GM21447 (cell line): ENCODE data around the gene ZNF469.

ENCODE experiments used
- ATAC-seq: cut with Tn5 transposase; IDR thresholded peaks from one replicate; pipeline ENCODE4 v1.9.1; 2021; ENCODE audit not compliant: unreplicated experiment

The ZNF469 gene

GRCh38 chr16:88421871-88422433, 39.2 kb downstream of the ZNF469 start:
- no peak for ATAC-seq

GRCh38 chr16:88422733-88423447, 40.1 kb downstream of the ZNF469 start:
- ATAC-seq: no peak

GRCh38 chr16:88423448-88423850, 40.7 kb downstream of the ZNF469 start:
- no peak for ATAC-seq

- ATAC-seq: no peak
Observed at GRCh38 chr16:88424587-88425235, 42.0 kb downstream of the ZNF469 start.

GRCh38 chr16:88426018-88426417, 43.3 kb downstream of the ZNF469 start:
- no peak for ATAC-seq

GRCh38 chr16:88427376-88427775, 44.6 kb downstream of the ZNF469 start:
- no peak for ATAC-seq

GRCh38 chr16:88428156-88428555, 45.4 kb downstream of the ZNF469 start:
- no peak for ATAC-seq

- ATAC-seq: no peak
Observed at GRCh38 chr16:88428616-88429386, 46.0 kb downstream of the ZNF469 start.

GRCh38 chr16:88429387-88430184, 46.8 kb downstream of the ZNF469 start:
- ATAC-seq: no peak

GRCh38 chr16:88430185-88430523, 47.4 kb downstream of the ZNF469 start:
- ATAC-seq: peak; percentile 14

GRCh38 chr16:88430524-88431446, 48.0 kb downstream of the ZNF469 start:
- peak; percentile 61 for ATAC-seq

- ATAC-seq: no peak
Observed at GRCh38 chr16:88431651-88432050, 48.9 kb downstream of the ZNF469 start.

GRCh38 chr16:88432174-88432573, 49.4 kb downstream of the ZNF469 start:
- ATAC-seq: no peak
